Mucosa of stomach (tissue), 1 donor: ENCODE data around the gene KRT33B.
"Not testable (repeated sequence)": the region's sequence is repeated elsewhere in the genome, so short reads cannot be mapped to it uniquely, and the experiment has no call there.

Experiments
- H3K27me3 ChIP-seq: one replicate; pipeline ENCODE4 v1.7.0; 2013; ENCODE audit warnings: mild to moderate bottlenecking, low read length; ENCODE audit not compliant: control insufficient read depth, insufficient read depth
- H3K36me3 ChIP-seq: one replicate; pipeline ENCODE4 v1.7.0; 2013; ENCODE audit warnings: low read length; ENCODE audit not compliant: control insufficient read depth, insufficient read depth
- H3K4me1 ChIP-seq: one replicate; pipeline ENCODE4 v1.7.0; 2013; ENCODE audit warnings: mild to moderate bottlenecking, low read length; ENCODE audit not compliant: control insufficient read depth, insufficient read depth
- H3K4me3 ChIP-seq: one replicate; pipeline ENCODE4 v1.7.0; 2013; ENCODE audit warnings: low read length
- H3K9ac ChIP-seq: one replicate; pipeline ENCODE4 v1.7.0; 2013; ENCODE audit warnings: mild to moderate bottlenecking, low read length, moderate library complexity
- H3K9me3 ChIP-seq: one replicate; pipeline ENCODE4 v1.7.0; 2013; ENCODE audit warnings: mild to moderate bottlenecking, low read length, moderate library complexity; ENCODE audit not compliant: control insufficient read depth
- donor health status: Pancreatic carcinoma.

Gene KRT33B

GRCh38 chr17:41390411-41390938 is 20.9 kb upstream of the KRT33B start:
- no peaks in the 10 kb centered on the region for H3K4me1 ChIP-seq
- no peak overlapping the region for H3K9ac ChIP-seq
- no peaks in the 10 kb centered on the region for H3K36me3 ChIP-seq
- no peaks in the 10 kb centered on the region for H3K9me3 ChIP-seq
- no peaks in the 10 kb centered on the region for H3K27me3 ChIP-seq
- no peak overlapping the region for H3K4me3 ChIP-seq

- Histone ChIP-seq H3K9me3 (no peaks in the 10 kb centered on the region), H3K4me3 (no peak overlapping the region), H3K36me3 (no peaks in the 10 kb centered on the region), H3K4me1 (no peaks in the 10 kb centered on the region), H3K9ac (no peak overlapping the region), H3K27me3 (no peaks in the 10 kb centered on the region)
Measured at GRCh38 chr17:41387670-41388069, 18.1 kb upstream of the KRT33B start.

DNA sequence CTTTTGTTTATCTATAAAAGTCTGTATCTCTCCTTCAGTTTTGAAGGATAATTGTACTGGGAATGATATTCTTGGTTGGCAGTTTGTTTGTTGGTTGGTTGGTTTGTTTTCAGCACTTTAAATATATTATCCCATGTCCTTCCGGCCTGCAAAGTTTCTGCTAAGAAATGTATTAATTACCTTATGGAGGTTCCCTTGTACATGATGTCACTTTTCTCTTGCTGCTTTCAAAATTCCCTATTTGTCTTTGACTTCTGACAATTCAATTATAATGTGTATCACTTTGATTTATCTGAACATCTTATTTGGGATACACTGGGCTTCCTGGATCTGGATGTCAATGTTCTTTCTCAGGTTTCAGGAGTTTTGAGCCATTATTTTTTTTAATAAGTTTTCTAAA is 16.6 kb upstream of the KRT33B start:
- Histone ChIP-seq H3K27me3 (no peaks in the 10 kb centered on the region), H3K4me1 (no peaks in the 10 kb centered on the region), H3K9ac (no peak overlapping the region), H3K36me3 (no peaks in the 10 kb centered on the region), H3K9me3 (no peaks in the 10 kb centered on the region), H3K4me3 (no peak overlapping the region)

DNA sequence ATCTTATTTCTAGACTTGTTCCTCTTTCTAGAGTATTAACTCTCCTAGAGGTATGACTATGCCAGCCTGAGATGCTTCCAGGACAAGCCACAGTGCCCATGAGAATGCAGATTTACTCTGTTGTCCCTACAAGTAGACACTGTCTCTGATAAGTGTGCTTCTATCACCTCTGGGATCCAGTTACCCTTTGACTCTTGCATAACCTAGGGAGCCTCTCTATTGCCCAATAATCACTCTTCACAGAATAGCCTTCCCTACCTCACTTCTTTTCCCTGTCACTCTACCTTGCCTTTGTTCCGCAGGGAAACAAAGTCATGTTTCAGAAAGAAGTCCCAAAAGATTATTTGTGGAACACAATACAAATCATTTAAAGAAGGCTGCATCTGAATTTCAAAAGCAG is 14.1 kb upstream of the KRT33B start:
- peaks cover 4% of the 10 kb centered on the region for H3K27me3 ChIP-seq
- H3K36me3 ChIP-seq = no peaks in the 10 kb centered on the region
- no peak overlapping the region for H3K4me3 ChIP-seq
- H3K9ac ChIP-seq = no peak overlapping the region
- no peaks in the 10 kb centered on the region for H3K4me1 ChIP-seq
- no peaks in the 10 kb centered on the region for H3K9me3 ChIP-seq

- no peak overlapping the region for H3K4me3 ChIP-seq
- H3K9ac ChIP-seq = no peak overlapping the region
- H3K4me1 ChIP-seq = no peaks in the 10 kb centered on the region
- H3K9me3 ChIP-seq = no peaks in the 10 kb centered on the region
- H3K27me3 ChIP-seq = peaks cover 4% of the 10 kb centered on the region
- H3K36me3 ChIP-seq = no peaks in the 10 kb centered on the region
Measured at GRCh38 chr17:41382394-41382793, 12.8 kb upstream of the KRT33B start.

- not testable (repeated sequence) for H3K9ac ChIP-seq, H3K36me3 ChIP-seq, H3K9me3 ChIP-seq, H3K4me1 ChIP-seq, H3K27me3 ChIP-seq, H3K4me3 ChIP-seq
Measured at GRCh38 chr17:41381943-41382342, 12.3 kb upstream of the KRT33B start, which contains the start of gene KRT34. TSS of gene KRT34 (minus strand) at chr17:41382306. CDS start at chr17:41382246, 60 bp downstream.

GRCh38 chr17:41380091-41380490 is 10.5 kb upstream of the KRT33B start:
- H3K9ac ChIP-seq, H3K9me3 ChIP-seq, H3K36me3 ChIP-seq, H3K27me3 ChIP-seq, H3K4me3 ChIP-seq, H3K4me1 ChIP-seq: not testable (repeated sequence)

DNA sequence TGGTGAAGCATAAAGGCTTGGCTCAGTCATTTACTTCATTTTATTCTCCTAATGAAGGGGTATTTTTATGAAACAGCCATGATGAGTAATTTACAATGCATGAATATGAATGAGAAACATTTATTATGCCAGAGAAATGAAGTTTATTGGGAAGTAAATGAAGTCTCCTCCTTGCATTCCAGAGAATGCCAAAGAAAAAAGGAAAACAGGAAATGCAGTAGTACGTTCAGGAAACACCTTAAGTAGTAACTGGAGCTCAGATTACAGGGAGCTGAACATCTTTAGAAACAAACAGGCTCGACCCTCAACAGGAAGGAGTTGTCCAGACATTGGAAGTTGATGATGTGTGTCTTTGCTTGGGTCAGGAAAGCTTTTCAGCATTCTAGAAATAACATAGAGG is 7.9 kb upstream of the KRT33B start:
- Histone ChIP-seq H3K4me3 (no peak overlapping the region), H3K27me3 (peaks cover 4% of the 10 kb centered on the region), H3K4me1 (no peaks in the 10 kb centered on the region), H3K9me3 (no peaks in the 10 kb centered on the region), H3K9ac (no peak overlapping the region), H3K36me3 (no peaks in the 10 kb centered on the region)

DNA sequence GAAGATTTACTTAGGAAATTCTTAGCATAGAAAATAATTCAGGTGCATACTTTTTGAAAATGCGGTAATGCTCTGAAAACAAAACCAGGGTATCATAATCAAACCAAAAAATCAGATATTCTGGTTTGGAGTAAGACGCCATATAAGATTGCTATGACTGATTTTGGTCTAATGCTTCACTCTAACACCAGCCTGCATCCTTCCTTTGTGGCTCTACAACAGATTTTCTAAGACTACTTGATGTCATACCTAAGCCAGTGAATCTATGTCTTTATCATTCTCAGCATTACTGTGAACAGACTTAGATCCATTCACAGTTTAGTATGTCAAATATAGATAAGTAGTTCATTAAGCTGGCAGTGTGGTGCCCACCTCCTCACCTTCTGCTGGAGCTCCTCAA is 590 bp downstream of the KRT33B start:
- Histone ChIP-seq H3K36me3 (no peaks in the 10 kb centered on the region), H3K9ac (no peak overlapping the region), H3K27me3 (no peaks in the 10 kb centered on the region), H3K9me3 (no peaks in the 10 kb centered on the region), H3K4me1 (no peaks in the 10 kb centered on the region), H3K4me3 (no peak overlapping the region)

DNA sequence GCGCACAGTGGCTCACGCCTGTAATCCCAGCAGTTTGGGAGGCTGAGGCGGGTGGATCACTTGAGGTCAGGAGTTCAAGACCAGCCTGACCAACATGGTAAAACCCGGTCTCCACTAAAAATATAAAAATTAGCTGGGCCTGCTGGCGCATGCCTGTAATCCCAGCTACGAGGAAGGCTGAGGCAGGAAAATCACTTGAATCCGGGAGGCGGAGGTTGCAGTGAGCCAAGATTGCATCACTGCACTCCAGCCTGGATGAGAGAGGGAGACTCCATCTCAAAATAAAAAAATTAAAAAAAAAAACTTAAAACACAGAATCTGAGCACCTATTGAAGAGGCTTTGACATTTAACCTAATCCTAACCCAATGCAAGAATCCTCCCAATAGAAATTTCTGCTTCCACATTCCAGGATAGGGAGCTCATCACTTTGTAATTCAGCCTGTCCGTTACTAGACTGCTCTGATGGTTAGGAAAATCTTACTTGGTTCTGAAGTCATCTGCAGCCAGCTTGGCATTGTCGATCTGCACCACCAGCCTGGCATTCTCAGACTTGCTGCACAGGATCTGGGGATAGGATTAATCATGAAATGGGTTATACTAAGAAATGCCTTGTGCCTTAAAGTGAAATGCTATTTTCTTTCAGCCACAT is 2.1 kb downstream of the KRT33B start:
- no peaks in the 10 kb centered on the region for H3K9me3 ChIP-seq
- H3K4me1 ChIP-seq = no peaks in the 10 kb centered on the region
- no peak overlapping the region for H3K4me3 ChIP-seq
- H3K27me3 ChIP-seq = no peaks in the 10 kb centered on the region
- H3K36me3 ChIP-seq = no peaks in the 10 kb centered on the region
- no peak overlapping the region for H3K9ac ChIP-seq

- Histone ChIP-seq H3K36me3 (no peaks in the 10 kb centered on the region), H3K9ac (no peak overlapping the region), H3K27me3 (no peaks in the 10 kb centered on the region), H3K4me1 (no peaks in the 10 kb centered on the region), H3K9me3 (no peaks in the 10 kb centered on the region), H3K4me3 (no peak overlapping the region)
Measured at GRCh38 chr17:41366070-41366469, 3.5 kb downstream of the KRT33B start.

DNA sequence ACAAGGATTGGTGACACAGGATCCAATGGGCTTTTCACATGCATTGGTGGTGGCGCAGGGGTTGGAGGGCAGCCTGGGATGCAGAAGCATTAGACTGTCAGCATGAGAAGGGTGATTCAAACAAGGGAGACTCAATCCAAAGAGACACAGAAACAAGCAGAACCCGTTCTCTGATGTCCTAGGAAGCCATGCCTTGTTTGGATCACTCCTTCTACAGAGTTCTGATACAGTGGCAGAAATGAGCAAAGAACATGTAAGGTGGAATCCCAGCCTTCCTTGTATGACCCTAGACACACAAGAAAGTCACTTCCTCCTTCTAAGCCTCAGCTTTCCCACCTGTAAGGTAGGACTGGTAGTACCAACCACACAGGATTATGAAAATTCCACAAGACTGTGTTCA is 5.7 kb downstream of the KRT33B start:
- no peaks in the 10 kb centered on the region for H3K4me1 ChIP-seq
- no peak overlapping the region for H3K9ac ChIP-seq
- no peaks in the 10 kb centered on the region for H3K36me3 ChIP-seq
- no peaks in the 10 kb centered on the region for H3K27me3 ChIP-seq
- H3K4me3 ChIP-seq = no peak overlapping the region
- H3K9me3 ChIP-seq = no peaks in the 10 kb centered on the region
